ENCODE measurements around the gene TMUB2.
A peak's percentile ranks its signal among the peaks of the same experiment; 100 is the strongest.

The TMUB2 gene

GRCh38 chr17:44177640-44178039 is 9.1 kb upstream of the TMUB2 start:
- DNase-seq: no peak

GRCh38 chr17:44178133-44178532 is 8.6 kb upstream of the TMUB2 start:
- no peak for DNase-seq

GRCh38 chr17:44183024-44183423 is 3.7 kb upstream of the TMUB2 start:
- no peak for DNase-seq

- DNase-seq: no peak
Measured at GRCh38 chr17:44184212-44184810, 2.5 kb upstream of the TMUB2 start.

- DNase-seq: peak; percentile 62
Measured at GRCh38 chr17:44187131-44187899, 543 bp downstream of the TMUB2 start.

GRCh38 chr17:44188576-44189403 is 2.0 kb downstream of the TMUB2 start:
- DNase-seq: no peak

GRCh38 chr17:44190481-44190880 is 3.7 kb downstream of the TMUB2 start:
- no peak for DNase-seq

GRCh38 chr17:44191369-44191768 is 4.6 kb downstream of the TMUB2 start:
- DNase-seq: no peak

- no peak for DNase-seq
Measured at GRCh38 chr17:44191941-44192496, 5.2 kb downstream of the TMUB2 start.

GRCh38 chr17:44192750-44193149 is 6.0 kb downstream of the TMUB2 start:
- no peak for DNase-seq

GRCh38 chr17:44193326-44194084 is 6.7 kb downstream of the TMUB2 start:
- DNase-seq: no peak

- DNase-seq: no peak
Measured at GRCh38 chr17:44197107-44197506, 10.3 kb downstream of the TMUB2 start.

GRCh38 chr17:44197980-44198720 is 11.4 kb downstream of the TMUB2 start:
- peak; percentile 80 for DNase-seq

GRCh38 chr17:44198721-44199552 is 12.2 kb downstream of the TMUB2 start:
- peak; percentile 69 for DNase-seq

- DNase-seq: peak; percentile 100
Measured at GRCh38 chr17:44199553-44200477, 13.0 kb downstream of the TMUB2 start, which contains the start of gene ATXN7L3. Gene ATXN7L3 (minus strand): TSS chr17:44199884. CDS start chr17:44198070, 1,814 bp downstream.

GRCh38 chr17:44200478-44201155 is 13.8 kb downstream of the TMUB2 start:
- no peak for DNase-seq

- no peak for DNase-seq
Measured at GRCh38 chr17:44202756-44203155, 16.0 kb downstream of the TMUB2 start.

- DNase-seq: peak; percentile 70
Measured at GRCh38 chr17:44203731-44204440, 17.1 kb downstream of the TMUB2 start.

Data from CD4-positive, alpha-beta T cell treated with Interleukin-12 subunit alpha and Interleukin-12 subunit beta, for 1 hour (primary cell).